Prostate gland (tissue), 2 donors: Measurements from ENCODE around the gene ERCC6L2.

Experiments
- CTCF ChIP-seq, 4 experiments: fragments of 200-600 bp in 2 of 4; fragments of 450-650 bp in 2 of 4; sonication (generic) in 2 of 4; IDR thresholded peaks; 1 replicate in 3 of 4; 2 replicates in 1 of 4; pipeline ENCODE4 v1.5.1; 2016 to 2019; ENCODE audit warnings: antibody characterized with exemption in 4 of 4, mild to moderate bottlenecking in 2 of 4, moderate library complexity in 2 of 4
- POLR2A ChIP-seq: fragments of 450-650 bp; IDR thresholded peaks from one replicate; pipeline ENCODE4 v1.6.1; 2016; ENCODE audit warnings: antibody characterized with exemption, mild to moderate bottlenecking
- POLR2AphosphoS5 ChIP-seq: sonication (generic); formaldehyde crosslinking; IDR thresholded peaks from one replicate; pipeline ENCODE4 v1.6.1; 2017; ENCODE audit warnings: antibody characterized with exemption

GRCh38 chr9:96004379-96004778 lies 128.9 kb downstream of the ERCC6L2 start:
- no peak for TF ChIP-seq POLR2A
- no peak for TF ChIP-seq CTCF (IDR thresholded peaks at IDR 0.05)
- TF ChIP-seq POLR2AphosphoS5, result no peak
